HCT116 (cell line): ENCODE results near the gene PCDHA7.
"Not testable (repeated sequence)": the region's sequence is repeated elsewhere in the genome, so short reads cannot be mapped to it uniquely, and the experiment has no call there.

ENCODE experiments used
- POLR2AphosphoS5 ChIP-seq: IDR thresholded peaks from 2 replicates; pipeline ENCODE4 v1.6.1; 2011; ENCODE audit warnings: mild to moderate bottlenecking, low read depth, low read length, moderate library complexity
- SIN3A ChIP-seq: IDR thresholded peaks from 2 replicates; pipeline ENCODE4 v1.6.1; 2012; ENCODE audit warnings: low read depth

- TF ChIP-seq POLR2AphosphoS5, SIN3A: not testable (repeated sequence)
Measured at GRCh38 chr5:140787849-140788504, 46.1 kb upstream of the PCDHA7 start.
